Mesodermal cell (in vitro differentiated cells): ENCODE data around the gene ULK2.

Experiments
- H3K27ac ChIP-seq: 2 replicates; pipeline ENCODE4 v1.7.0; 2013; ENCODE audit warnings: mild to moderate bottlenecking, low read depth, low read length, moderate library complexity; ENCODE audit not compliant: severe bottlenecking
- H3K36me3 ChIP-seq: 2 replicates; pipeline ENCODE4 v1.7.1; 2013; ENCODE audit warnings: mild to moderate bottlenecking, low read length, moderate library complexity; ENCODE audit not compliant: control insufficient read depth, insufficient read depth
- H3K4me1 ChIP-seq: one replicate; pipeline ENCODE4 v1.7.1; 2013; ENCODE audit warnings: mild to moderate bottlenecking, low read length; ENCODE audit not compliant: insufficient read depth, control insufficient read depth, poor library complexity, severe bottlenecking
- H3K4me3 ChIP-seq: 2 replicates; pipeline ENCODE4 v1.7.0; 2013; ENCODE audit warnings: low read length, control low read depth, mild to moderate bottlenecking; ENCODE audit not compliant: insufficient read depth, poor library complexity, severe bottlenecking; ENCODE audit errors: extremely low read depth
- H3K9me3 ChIP-seq: 2 replicates; pipeline ENCODE4 v1.7.1; 2013; ENCODE audit warnings: mild to moderate bottlenecking, low read length, moderate library complexity; ENCODE audit not compliant: control insufficient read depth
- WGBS, 2 experiments: methylation state at CpG; one replicate each; pipeline ENCODE4 v1.1.5; 2013; ENCODE audit warnings: missing lambda C conversion rate in 2 of 2; ENCODE audit not compliant: insufficient coverage in 2 of 2; 5-methylcytosine and 5-hydroxymethylcytosine counted together

ULK2 gene

GRCh38 chr17:19726631-19727376 is 140.9 kb downstream of the ULK2 start:
- no peak overlapping the region for H3K4me3 ChIP-seq
- H3K9me3 ChIP-seq = no peaks in the 10 kb centered on the region
- WGBS, 2 experiments = 83 to 100% methylated on average over 1 to 2 of the region's 7 CpGs
- H3K27ac ChIP-seq = no peak overlapping the region
- no peaks in the 10 kb centered on the region for H3K36me3 ChIP-seq
- H3K4me1 ChIP-seq = no peaks in the 10 kb centered on the region

GRCh38 chr17:19725486-19725885 is 142.2 kb downstream of the ULK2 start:
- Histone ChIP-seq H3K4me3 (no peak overlapping the region), H3K36me3 (no peaks in the 10 kb centered on the region), H3K27ac (no peak overlapping the region), H3K9me3 (no peaks in the 10 kb centered on the region), H3K4me1 (no peaks in the 10 kb centered on the region)
- WGBS, 2 experiments = 93 to 94% methylated on average over 4 to 5 of the region's 5 CpGs

GRCh38 chr17:19724501-19725420 is 143.0 kb downstream of the ULK2 start:
- Histone ChIP-seq H3K4me3 (no peak overlapping the region), H3K27ac (no peak overlapping the region), H3K36me3 (no peaks in the 10 kb centered on the region), H3K4me1 (no peaks in the 10 kb centered on the region), H3K9me3 (no peaks in the 10 kb centered on the region)
- 92 to 94% methylated on average over 44 to 47 of the region's 55 CpGs for WGBS, 2 experiments

- Histone ChIP-seq H3K4me3 (no peak overlapping the region), H3K4me1 (no peaks in the 10 kb centered on the region), H3K9me3 (no peaks in the 10 kb centered on the region), H3K27ac (no peak overlapping the region), H3K36me3 (no peaks in the 10 kb centered on the region)
- WGBS, 2 experiments = 100% methylated on average over 1 of the region's 1 CpG
Observed at GRCh38 chr17:19723964-19724363, 143.8 kb downstream of the ULK2 start.
